ENCODE data around the gene PDSS1. TPM values are rescaled to one million over a fixed set of nuclear protein-coding genes. Genes with fewer than 3 reads are reported as not detected.

PDSS1 gene
- polyA plus RNA-seq, 1 donor (not counting 4 experiments of a cell fraction or from before 2014, with no cell fraction given), result 36.6 TPM

GRCh38 chr10:26728957-26729356, 31.5 kb downstream of the PDSS1 start:
- Histone ChIP-seq H4K20me1 (ENCODE audit: control insufficient read depth, extremely low read depth, insufficient read depth, low read length) (no peaks in the 10 kb centered on the region), H3K4me3 (ENCODE audit: control insufficient read depth in 2 of 3, extremely low read depth in 1 of 3, insufficient read depth in 2 of 3, low read depth in 1 of 3, low read length in 3 of 3) (no peak overlapping the region), H3K9me1 (ENCODE audit: control insufficient read depth, extremely low read depth, insufficient read depth, low read length) (no peaks in the 10 kb centered on the region), H2AFZ (ENCODE audit: control insufficient read depth, low read length) (no peak overlapping the region), H3K4me1 (ENCODE audit: control insufficient read depth, extremely low read depth, insufficient read depth, low read length) (no peaks in the 10 kb centered on the region), H3K9ac (ENCODE audit: control insufficient read depth, extremely low read depth, insufficient read depth, low read length) (no peak overlapping the region), H3K27ac (ENCODE audit: control insufficient read depth, insufficient read depth, low read length) (no peak overlapping the region), H3K9me3 (ENCODE audit: control insufficient read depth, low read depth, low read length) (no peaks in the 10 kb centered on the region), H3K4me2 (ENCODE audit: control insufficient read depth, extremely low read depth, insufficient read depth, low read depth, low read length) (no peak overlapping the region), H3K79me2 (ENCODE audit: control insufficient read depth, insufficient read depth, low read length) (no peaks in the 10 kb centered on the region), H3K36me3 (ENCODE audit: control insufficient read depth in 2 of 2, extremely low read depth in 1 of 2, insufficient read depth in 2 of 2, low read length in 2 of 2) (peaks cover 22 to 32% of the 10 kb centered on the region in 2 experiments), H3K27me3 (ENCODE audit: control insufficient read depth, extremely low read depth, insufficient read depth, low read length) (no peaks in the 10 kb centered on the region)
- TF ChIP-seq CTCF (optimal IDR thresholded peaks at IDR 0.05 in 1 of 3, IDR thresholded peaks at IDR 0.05 in 1 of 3, conservative IDR thresholded peaks at IDR 0.05 in 1 of 3; ENCODE audit: extremely low read depth in 1 of 3, insufficient read depth in 2 of 3, low read length in 3 of 3), result no peak
- TF ChIP-seq EZH2 (IDR thresholded peaks at IDR 0.05; ENCODE audit: low read length), result no peak
- FAIRE-seq, result no peak
- dilution Hi-C loops (cut with MboI; ENCODE audit: extremely low pct_ligation_motif_present, low sequenced_read_pairs), result no loop called here
- no peak for DNase-seq (ENCODE audit: low read depth, low spot score)

GRCh38 chr10:26729395-26729794, 31.9 kb downstream of the PDSS1 start:
- peaks cover 21 to 32% of the 10 kb centered on the region in 2 experiments for H3K36me3 ChIP-seq (ENCODE audit: control insufficient read depth in 2 of 2, extremely low read depth in 1 of 2, insufficient read depth in 2 of 2, low read length in 2 of 2)
- dilution Hi-C loops (cut with MboI; ENCODE audit: extremely low pct_ligation_motif_present, low sequenced_read_pairs), result no loop called here

More at GRCh38 chr10:26729395-26729794, 31.9 kb downstream of the PDSS1 start:
- TF ChIP-seq EZH2 (IDR thresholded peaks at IDR 0.05; ENCODE audit: low read length) (no peak), CTCF (optimal IDR thresholded peaks at IDR 0.05 in 1 of 3, IDR thresholded peaks at IDR 0.05 in 1 of 3, conservative IDR thresholded peaks at IDR 0.05 in 1 of 3; ENCODE audit: extremely low read depth in 1 of 3, insufficient read depth in 2 of 3, low read length in 3 of 3) (no peak)
- Histone ChIP-seq H3K27me3 (ENCODE audit: control insufficient read depth, extremely low read depth, insufficient read depth, low read length) (no peaks in the 10 kb centered on the region), H3K4me2 (ENCODE audit: control insufficient read depth, extremely low read depth, insufficient read depth, low read depth, low read length) (no peak overlapping the region), H2AFZ (ENCODE audit: control insufficient read depth, low read length) (no peak overlapping the region), H3K9ac (ENCODE audit: control insufficient read depth, extremely low read depth, insufficient read depth, low read length) (no peak overlapping the region), H3K9me3 (ENCODE audit: control insufficient read depth, low read depth, low read length) (no peaks in the 10 kb centered on the region), H3K4me1 (ENCODE audit: control insufficient read depth, extremely low read depth, insufficient read depth, low read length) (no peaks in the 10 kb centered on the region), H3K27ac (ENCODE audit: control insufficient read depth, insufficient read depth, low read length) (no peak overlapping the region), H3K4me3 (ENCODE audit: control insufficient read depth in 2 of 3, extremely low read depth in 1 of 3, insufficient read depth in 2 of 3, low read depth in 1 of 3, low read length in 3 of 3) (no peak overlapping the region), H3K9me1 (ENCODE audit: control insufficient read depth, extremely low read depth, insufficient read depth, low read length) (no peaks in the 10 kb centered on the region), H3K79me2 (ENCODE audit: control insufficient read depth, insufficient read depth, low read length) (no peaks in the 10 kb centered on the region), H4K20me1 (ENCODE audit: control insufficient read depth, extremely low read depth, insufficient read depth, low read length) (no peaks in the 10 kb centered on the region)
- no peak for DNase-seq (ENCODE audit: low read depth, low spot score)
- no peak for FAIRE-seq
